Measurements from ENCODE around the gene FAM107B. TPM values are rescaled to one million over a fixed set of nuclear protein-coding genes. Genes with fewer than 3 reads are reported as not detected.

FAM107B gene
- total and polyA plus RNA-seq, 2 of the 13 experiments (the other 11 are each of a cell fraction or from before 2014, with no cell fraction given), result 15.7 to 24.8 TPM

GRCh38 chr10:14698111-14698828 is 76.4 kb downstream of the FAM107B start:
- no peaks in the 10 kb centered on the region for H3K79me2 ChIP-seq (ENCODE audit: insufficient read depth, low read length)
- intact Hi-C loops (cut with micrococcal nuclease; ENCODE audit: unreplicated experiment), result no loop called here
- no peaks in the 10 kb centered on the region for H3K4me1 ChIP-seq (ENCODE audit: insufficient read depth, low read length)
- H3K9ac ChIP-seq (ENCODE audit: insufficient read depth, low read depth, low read length), result no peak overlapping the region
- H3K9me3 ChIP-seq (ENCODE audit: low read length), result no peaks in the 10 kb centered on the region
- H3K4me2 ChIP-seq (ENCODE audit: low read depth, low read length), result no peak overlapping the region
- 37% methylated on average over 6 of the region's 6 CpGs for WGBS (ENCODE audit: low lambda C conversion rate)
- H3K27ac ChIP-seq (ENCODE audit: extremely low read length, insufficient read depth, low read length), result no peak overlapping the region
- H4K20me1 ChIP-seq (ENCODE audit: insufficient read depth, low read length), result no peaks in the 10 kb centered on the region
- TF ChIP-seq MAFK (conservative IDR thresholded peaks at IDR 0.05 in 1 of 2, IDR thresholded peaks at IDR 0.05 in 1 of 2; ENCODE audit: low read length in 2 of 2) (peak; percentile 46 to 63), KDM5A (IDR thresholded peaks at IDR 0.05; ENCODE audit: borderline replicate concordance, low read length) (no peak), MAFF (IDR thresholded peaks at IDR 0.05; ENCODE audit: low read depth, low read length) (peak; percentile 42; the same call in 1 of the 2 replicates)
- ATAC-seq (no peak), FAIRE-seq (no peak), DNase-seq (ENCODE audit: low spot score) (no peak)
- H3K36me3 ChIP-seq (replicated peaks in 1 of 2; ENCODE audit: control insufficient read depth in 1 of 2, insufficient read depth in 2 of 2, low read length in 2 of 2), result no peaks in the 10 kb centered on the region
- no TSS peak for BruUV-seq (replicated peaks)
- in situ Hi-C loops (cut with HindIII; ENCODE audit: extremely low pct_ligation_motif_present, low pct_unique_long_range_greater_than_20kb), result no loop called here
- 0 out of 5 replicates have a peak, but pooled peaks cover 0 to 9% of the 10 kb centered on the region in 2 experiments for H3K27me3 ChIP-seq (ENCODE audit: control insufficient read depth in 1 of 2, insufficient read depth in 2 of 2, low read length in 2 of 2)
- no peak overlapping the region for H3K4me3 ChIP-seq (replicated peaks in 1 of 3; ENCODE audit: insufficient read depth in 1 of 3, low read depth in 2 of 3, low read length in 3 of 3)
- CTCF ChIA-PET (ENCODE audit: low intra/inter-chr PET ratio, low total read pairs), result no interaction called here
- POLR2A ChIA-PET, result no interaction called here
- H2AFZ ChIP-seq (ENCODE audit: low read length), result no peak overlapping the region

- H3K4me2 ChIP-seq (ENCODE audit: low read depth, low read length), result no peak overlapping the region
- no peak overlapping the region for H3K27ac ChIP-seq (ENCODE audit: extremely low read length, insufficient read depth, low read length)
- no peaks in the 10 kb centered on the region for H3K9me3 ChIP-seq (ENCODE audit: low read length)
- ChIA-PET POLR2A (no interaction called here), CTCF (ENCODE audit: low intra/inter-chr PET ratio, low total read pairs) (no interaction called here)
- no peak overlapping the region for H3K4me3 ChIP-seq (replicated peaks in 1 of 3; ENCODE audit: insufficient read depth in 1 of 3, low read depth in 2 of 3, low read length in 3 of 3)
- intact Hi-C loops (cut with micrococcal nuclease; ENCODE audit: unreplicated experiment), result no loop called here
- H3K9ac ChIP-seq (ENCODE audit: insufficient read depth, low read depth, low read length), result no peak overlapping the region
- no peaks in the 10 kb centered on the region for H3K79me2 ChIP-seq (ENCODE audit: insufficient read depth, low read length)
- WGBS (ENCODE audit: low lambda C conversion rate), result 34% methylated on average over 5 of the region's 5 CpGs
- H2AFZ ChIP-seq (ENCODE audit: low read length), result no peak overlapping the region
- DNase-seq (ENCODE audit: low spot score) (no peak), ATAC-seq (no peak), FAIRE-seq (no peak)
- in situ Hi-C loops (cut with HindIII; ENCODE audit: extremely low pct_ligation_motif_present, low pct_unique_long_range_greater_than_20kb), result no loop called here
- H3K4me1 ChIP-seq (ENCODE audit: insufficient read depth, low read length), result no peaks in the 10 kb centered on the region
- no TSS peak for BruUV-seq (replicated peaks)
- 0 out of 5 replicates have a peak, but pooled peaks cover 0 to 9% of the 10 kb centered on the region in 2 experiments for H3K27me3 ChIP-seq (ENCODE audit: control insufficient read depth in 1 of 2, insufficient read depth in 2 of 2, low read length in 2 of 2)
- H4K20me1 ChIP-seq (ENCODE audit: insufficient read depth, low read length), result no peaks in the 10 kb centered on the region
- no peaks in the 10 kb centered on the region for H3K36me3 ChIP-seq (replicated peaks in 1 of 2; ENCODE audit: control insufficient read depth in 1 of 2, insufficient read depth in 2 of 2, low read length in 2 of 2)
- TF ChIP-seq MEIS2 (CRISPR knock-in tag; IDR thresholded peaks at IDR 0.05), result no peak
- no peak for TF ChIP-seq PAF1 (CRISPR knock-in tag; IDR thresholded peaks at IDR 0.05)
- no peak for TF ChIP-seq ZNF580 (CRISPR knock-in tag; IDR thresholded peaks at IDR 0.05; ENCODE audit: borderline replicate concordance, low read depth)
- TF ChIP-seq KLF9 (CRISPR knock-in tag; IDR thresholded peaks at IDR 0.05; ENCODE audit: low read depth), result no peak
- TF ChIP-seq KLF6 (CRISPR knock-in tag; IDR thresholded peaks at IDR 0.05), result no peak
- TF ChIP-seq ZNF318 (CRISPR knock-in tag; IDR thresholded peaks at IDR 0.05), result no peak
Measured at GRCh38 chr10:14697281-14697680, 77.4 kb downstream of the FAM107B start.
